Activated CD4-positive, alpha-beta T cell treated with anti-CD3 and anti-CD28 coated beads, Interleukin-2, amount 50 U/mL, for 16 hours (primary cell): Measurements from ENCODE around the gene MTRF1L.

Source experiments
- DNase-seq: peaks from one replicate; pipeline ENCODE4 v3.0.0-alpha.2; 2020

The MTRF1L gene

GRCh38 chr6:153002613-153003365 is at the start of gene MTRF1L:
Gene MTRF1L (minus strand): TSS chr6:153002709. CDS start chr6:153002685, 24 bp downstream.
- DNase-seq, result peak; percentile 96

- no peak for DNase-seq
Measured at GRCh38 chr6:153051801-153052200, 49.3 kb upstream of the MTRF1L start.

GRCh38 chr6:153048631-153049030 is 46.1 kb upstream of the MTRF1L start:
- no peak for DNase-seq

GRCh38 chr6:153047386-153047785 is 44.9 kb upstream of the MTRF1L start:
- DNase-seq, result no peak

GRCh38 chr6:153045271-153045670 is 42.8 kb upstream of the MTRF1L start:
- no peak for DNase-seq

- DNase-seq, result no peak
Measured at GRCh38 chr6:153044295-153044694, 41.8 kb upstream of the MTRF1L start.

- DNase-seq, result no peak
Measured at GRCh38 chr6:153043719-153044118, 41.2 kb upstream of the MTRF1L start.

- DNase-seq, result no peak
Measured at GRCh38 chr6:153038378-153039057, 36.0 kb upstream of the MTRF1L start.

GRCh38 chr6:153034139-153034538 is 31.6 kb upstream of the MTRF1L start:
- no peak for DNase-seq

- DNase-seq, result peak; percentile 1
Measured at GRCh38 chr6:153032255-153032882, 29.9 kb upstream of the MTRF1L start.

GRCh38 chr6:153031335-153031955 is 28.9 kb upstream of the MTRF1L start:
- no peak for DNase-seq

GRCh38 chr6:153028963-153029362 is 26.5 kb upstream of the MTRF1L start:
- DNase-seq, result no peak

GRCh38 chr6:153028286-153028685 is 25.8 kb upstream of the MTRF1L start:
- no peak for DNase-seq

GRCh38 chr6:153027480-153027879 is 25.0 kb upstream of the MTRF1L start:
- DNase-seq, result no peak

- DNase-seq, result no peak
Measured at GRCh38 chr6:153024709-153025017, 22.2 kb upstream of the MTRF1L start.

- DNase-seq, result peak; percentile 67
Measured at GRCh38 chr6:153023977-153024708, 21.6 kb upstream of the MTRF1L start.

- DNase-seq, result no peak
Measured at GRCh38 chr6:153018355-153018754, 15.8 kb upstream of the MTRF1L start.

- DNase-seq, result no peak
Measured at GRCh38 chr6:153016846-153017245, 14.3 kb upstream of the MTRF1L start.

GRCh38 chr6:153015094-153015640 is 12.7 kb upstream of the MTRF1L start:
- DNase-seq, result no peak

- no peak for DNase-seq
Measured at GRCh38 chr6:153013438-153013837, 10.9 kb upstream of the MTRF1L start.

- DNase-seq, result no peak
Measured at GRCh38 chr6:153012856-153013255, 10.3 kb upstream of the MTRF1L start.

- no peak for DNase-seq
Measured at GRCh38 chr6:153003366-153003690, 819 bp upstream of the MTRF1L start.
